Measurements from ENCODE around the gene CACNA2D3. TPM values are rescaled to one million over a fixed set of nuclear protein-coding genes. Genes with fewer than 3 reads are reported as not detected.

Gene CACNA2D3
- total RNA-seq, 1 experiment from 2014 or later, result not detected

- Histone ChIP-seq H3F3A (ENCODE audit: low read length, unreplicated experiment) (no peaks in the 10 kb centered on the region), H3K4me3 (ENCODE audit: low read length) (no peak overlapping the region), H3K9me2 (replicated peaks; ENCODE audit: low read length) (no peaks in the 10 kb centered on the region), H3K27me3 (ENCODE audit: low read length) (0 out of 2 replicates have a peak, but pooled peaks cover 3% of the 10 kb centered on the region), H3K4me1 (ENCODE audit: insufficient read depth, low read length) (no peaks in the 10 kb centered on the region), H3K79me2 (ENCODE audit: low read length) (no peaks in the 10 kb centered on the region), H3K27ac (ENCODE audit: low read length) (no peak overlapping the region), H3K9ac (ENCODE audit: low read length) (no peak overlapping the region), H4K20me1 (ENCODE audit: low read length) (no peaks in the 10 kb centered on the region), H3K9me3 (ENCODE audit: low read length) (0 out of 2 replicates have a peak, but pooled peaks cover 3% of the 10 kb centered on the region), H2AFZ (ENCODE audit: low read length) (no peak overlapping the region), H3K36me3 (ENCODE audit: low read depth, low read length) (no peaks in the 10 kb centered on the region), H3K4me2 (ENCODE audit: low read length) (no peak overlapping the region)
- ChIA-PET CTCF (no interaction called here), POLR2A (ENCODE audit: unreplicated experiment) (no interaction called here)
- BruUV-seq (replicated peaks), result no TSS peak
- no peak for ATAC-seq
- no peak for TF ChIP-seq EZH2phosphoT487 (IDR thresholded peaks at IDR 0.05; ENCODE audit: borderline replicate concordance, low read length)
- no peak for TF ChIP-seq EZH2 (IDR thresholded peaks at IDR 0.05; ENCODE audit: low read length, unreplicated experiment)
- no peak for TF ChIP-seq CTCF (conservative IDR thresholded peaks at IDR 0.05; ENCODE audit: low read depth, low read length)
- no peak for DNase-seq
- intact Hi-C loops (cut with micrococcal nuclease), result no loop called here
Measured at GRCh38 chr3:54390582-54390981, 268.2 kb downstream of the CACNA2D3 start.

GRCh38 chr3:54393150-54393549, 270.8 kb downstream of the CACNA2D3 start:
- H3K79me2 ChIP-seq (ENCODE audit: low read length), result no peaks in the 10 kb centered on the region
- 0 out of 2 replicates have a peak, but pooled peaks cover 3% of the 10 kb centered on the region for H3K27me3 ChIP-seq (ENCODE audit: low read length)
- BruUV-seq (replicated peaks), result no TSS peak
- H3K9ac ChIP-seq (ENCODE audit: low read length), result no peak overlapping the region
- DNase-seq, result no peak
- TF ChIP-seq EZH2 (IDR thresholded peaks at IDR 0.05; ENCODE audit: low read length, unreplicated experiment), result no peak
- TF ChIP-seq CTCF (conservative IDR thresholded peaks at IDR 0.05; ENCODE audit: low read depth, low read length), result no peak
- TF ChIP-seq EZH2phosphoT487 (IDR thresholded peaks at IDR 0.05; ENCODE audit: borderline replicate concordance, low read length), result no peak
- H2AFZ ChIP-seq (ENCODE audit: low read length), result no peak overlapping the region
- no peak overlapping the region for H3K27ac ChIP-seq (ENCODE audit: low read length)
- H3K9me2 ChIP-seq (replicated peaks; ENCODE audit: low read length), result no peaks in the 10 kb centered on the region
- no peaks in the 10 kb centered on the region for H3F3A ChIP-seq (ENCODE audit: low read length, unreplicated experiment)
- CTCF ChIA-PET, result no interaction called here
- H4K20me1 ChIP-seq (ENCODE audit: low read length), result no peaks in the 10 kb centered on the region
- H3K9me3 ChIP-seq (ENCODE audit: low read length), result 0 out of 2 replicates have a peak, but pooled peaks cover 3% of the 10 kb centered on the region
- no peak for ATAC-seq
- no peaks in the 10 kb centered on the region for H3K4me1 ChIP-seq (ENCODE audit: insufficient read depth, low read length)
- no peaks in the 10 kb centered on the region for H3K36me3 ChIP-seq (ENCODE audit: low read depth, low read length)
- intact Hi-C loops (cut with micrococcal nuclease), result no loop called here
- no peak overlapping the region for H3K4me3 ChIP-seq (ENCODE audit: low read length)
- H3K4me2 ChIP-seq (ENCODE audit: low read length), result no peak overlapping the region
- POLR2A ChIA-PET (ENCODE audit: unreplicated experiment), result no interaction called here

- 0 out of 2 replicates have a peak, but pooled peaks cover 5% of the 10 kb centered on the region for H3K9me3 ChIP-seq (ENCODE audit: low read length)
- ATAC-seq (no peak), DNase-seq (no peak)
- no peaks in the 10 kb centered on the region for H4K20me1 ChIP-seq (ENCODE audit: low read length)
- no peak overlapping the region for H3K9ac ChIP-seq (ENCODE audit: low read length)
- TF ChIP-seq EZH2 (IDR thresholded peaks at IDR 0.05; ENCODE audit: low read length, unreplicated experiment) (no peak), EZH2phosphoT487 (IDR thresholded peaks at IDR 0.05; ENCODE audit: borderline replicate concordance, low read length) (no peak), CTCF (conservative IDR thresholded peaks at IDR 0.05; ENCODE audit: low read depth, low read length) (no peak)
- no peak overlapping the region for H3K4me2 ChIP-seq (ENCODE audit: low read length)
- no peaks in the 10 kb centered on the region for H3K36me3 ChIP-seq (ENCODE audit: low read depth, low read length)
- intact Hi-C loops (cut with micrococcal nuclease), result no loop called here
- no peak overlapping the region for H3K4me3 ChIP-seq (ENCODE audit: low read length)
- H3K9me2 ChIP-seq (replicated peaks; ENCODE audit: low read length), result no peaks in the 10 kb centered on the region
- no TSS peak for BruUV-seq (replicated peaks)
- no peak overlapping the region for H3K27ac ChIP-seq (ENCODE audit: low read length)
- no peaks in the 10 kb centered on the region for H3K79me2 ChIP-seq (ENCODE audit: low read length)
- H2AFZ ChIP-seq (ENCODE audit: low read length), result no peak overlapping the region
- ChIA-PET POLR2A (ENCODE audit: unreplicated experiment) (no interaction called here), CTCF (no interaction called here)
- no peaks in the 10 kb centered on the region for H3F3A ChIP-seq (ENCODE audit: low read length, unreplicated experiment)
- H3K27me3 ChIP-seq (ENCODE audit: low read length), result 0 out of 2 replicates have a peak, but pooled peaks cover 4% of the 10 kb centered on the region
- no peaks in the 10 kb centered on the region for H3K4me1 ChIP-seq (ENCODE audit: insufficient read depth, low read length)
Measured at GRCh38 chr3:54408328-54408727, 286.0 kb downstream of the CACNA2D3 start.
